ENCODE results near the gene MKLN1.
"Not testable (repeated sequence)": the region's sequence is repeated elsewhere in the genome, so short reads cannot be mapped to it uniquely, and the experiment has no call there.

Gene MKLN1

DNA sequence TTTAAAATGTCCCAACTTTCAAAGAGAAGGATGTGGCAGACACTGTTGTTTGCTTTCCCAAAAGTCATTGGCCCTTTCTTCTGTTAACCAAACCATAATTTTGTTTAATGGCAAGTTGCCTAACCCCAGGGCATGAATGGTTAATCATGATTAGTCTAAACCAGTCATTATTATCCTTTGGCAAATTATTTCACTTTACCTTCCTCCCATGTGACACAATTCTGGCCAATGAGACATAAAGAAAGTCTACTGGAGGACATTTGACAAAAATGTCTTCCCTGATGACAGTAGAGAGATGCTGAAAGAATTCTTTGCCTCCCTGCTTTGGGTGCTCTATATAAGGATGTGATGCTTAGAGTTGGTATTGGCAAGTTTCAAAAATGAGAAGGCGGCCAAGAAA lies 126.8 kb downstream of the MKLN1 start:
- H3K4me1 ChIP-seq, result peaks cover 12% of the 10 kb centered on the region
- H4K20me1 ChIP-seq, result peaks cover 7% of the 10 kb centered on the region; the same call in 1 of the 2 replicates
- TF ChIP-seq Cebpa-rat (IDR thresholded peaks at IDR 0.05), result no peak
- no peaks in the 10 kb centered on the region for H3K9me3 ChIP-seq
- H3K36me3 ChIP-seq, result peaks cover 52% of the 10 kb centered on the region
- no peak overlapping the region for H3K9ac ChIP-seq
- no peak overlapping the region for H3K4me3 ChIP-seq
- no peak overlapping the region for H3K27ac ChIP-seq
- H3K27me3 ChIP-seq, result no peaks in the 10 kb centered on the region
- peak overlapping the region; percentile 9; the same call in 1 of the 2 replicates for H3K4me2 ChIP-seq

DNA sequence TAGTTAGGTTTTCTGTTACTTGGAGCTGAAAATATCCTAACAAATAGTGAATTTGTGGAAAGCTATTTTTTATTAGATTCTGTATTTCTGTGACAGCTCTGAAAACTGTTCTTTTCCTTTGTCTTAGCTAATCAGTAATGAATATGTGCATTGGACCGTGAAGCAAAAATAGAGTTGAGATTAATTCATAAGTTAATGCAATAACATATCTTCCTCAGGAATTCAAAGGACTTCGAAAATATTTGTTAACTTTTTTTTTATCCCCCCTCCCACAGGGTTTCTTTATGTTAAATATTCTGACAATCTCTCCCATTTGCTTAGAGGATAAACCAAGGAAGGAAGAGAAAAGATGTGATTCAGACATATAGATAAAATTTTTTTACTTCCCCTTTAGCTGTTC lies 127.3 kb downstream of the MKLN1 start:
- Histone ChIP-seq H3K9me3 (no peaks in the 10 kb centered on the region), H3K4me1 (peaks cover 12% of the 10 kb centered on the region), H3K9ac (no peak overlapping the region), H4K20me1 (peaks cover 7% of the 10 kb centered on the region; the same call in 1 of the 2 replicates), H3K4me2 (peak overlapping the region; percentile 9), H3K27me3 (no peaks in the 10 kb centered on the region), H3K27ac (no peak overlapping the region), H3K4me3 (no peak overlapping the region), H3K36me3 (peaks cover 48% of the 10 kb centered on the region)
- no peak for TF ChIP-seq Cebpa-rat (IDR thresholded peaks at IDR 0.05)

DNA sequence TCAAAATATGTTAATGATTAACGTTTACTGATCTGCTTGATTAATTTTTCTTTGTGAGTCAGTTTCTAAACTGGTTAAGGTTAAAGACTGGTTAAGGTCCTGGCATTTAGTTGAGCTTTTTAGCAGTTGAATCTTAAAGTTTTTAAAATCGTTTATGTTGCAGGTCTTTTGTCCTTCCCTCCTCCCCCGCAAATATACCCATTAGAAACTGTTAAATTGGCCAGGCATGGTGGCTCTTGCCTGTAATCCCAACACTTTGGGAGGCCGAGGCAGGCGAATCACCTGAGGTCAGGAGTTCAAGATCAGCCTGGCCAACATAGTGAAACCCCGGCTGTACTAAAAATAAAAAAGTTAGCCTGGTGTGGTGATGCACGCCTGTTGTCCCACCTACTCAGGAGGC lies 127.9 kb downstream of the MKLN1 start:
- Histone ChIP-seq H3K27ac (no peak overlapping the region), H3K4me2 (no peak overlapping the region), H3K9me3 (no peaks in the 10 kb centered on the region), H3K4me1 (peaks cover 12% of the 10 kb centered on the region), H3K9ac (no peak overlapping the region), H3K36me3 (peaks cover 46% of the 10 kb centered on the region), H3K27me3 (no peaks in the 10 kb centered on the region), H3K4me3 (no peak overlapping the region), H4K20me1 (peaks cover 7% of the 10 kb centered on the region; the same call in 1 of the 2 replicates)
- TF ChIP-seq Cebpa-rat (IDR thresholded peaks at IDR 0.05), result no peak

- TF ChIP-seq Cebpa-rat (IDR thresholded peaks at IDR 0.05), result no peak
- H3K9ac ChIP-seq, result no peak overlapping the region
- H3K27me3 ChIP-seq, result no peaks in the 10 kb centered on the region
- H3K4me2 ChIP-seq, result no peak overlapping the region
- H3K36me3 ChIP-seq, result peaks cover 49% of the 10 kb centered on the region
- no peaks in the 10 kb centered on the region for H3K9me3 ChIP-seq
- peaks cover 12% of the 10 kb centered on the region for H3K4me1 ChIP-seq
- H3K4me3 ChIP-seq, result no peak overlapping the region
- H4K20me1 ChIP-seq, result peaks cover 7% of the 10 kb centered on the region; the same call in 1 of the 2 replicates
- H3K27ac ChIP-seq, result no peak overlapping the region
Observed at GRCh38 chr7:131456338-131456737, 128.7 kb downstream of the MKLN1 start.

DNA sequence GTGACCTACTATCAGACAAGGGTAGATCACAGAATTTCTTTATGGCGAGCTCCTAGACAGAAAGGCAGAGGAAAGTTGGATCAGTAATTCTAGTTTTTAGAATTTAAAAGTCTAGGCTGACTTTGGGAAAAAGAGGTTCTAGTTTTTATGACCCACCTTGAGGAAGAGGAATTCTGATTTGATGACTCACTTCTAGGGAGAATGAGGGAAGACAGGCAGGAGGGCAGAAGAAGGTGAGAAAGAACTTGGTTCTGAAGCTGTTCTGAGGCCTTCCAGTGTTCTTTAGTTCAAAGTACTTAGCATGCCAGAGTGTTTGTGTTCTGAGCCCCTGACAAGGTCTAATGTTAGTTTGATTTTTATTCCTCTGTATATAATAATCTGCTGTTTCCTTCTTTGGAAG lies 131.6 kb downstream of the MKLN1 start:
- Histone ChIP-seq H3K27me3 (no peaks in the 10 kb centered on the region), H3K27ac (no peak overlapping the region), H3K4me3 (no peak overlapping the region), H3K4me2 (no peak overlapping the region), H4K20me1 (peaks cover 7% of the 10 kb centered on the region; the same call in 1 of the 2 replicates), H3K36me3 (peaks cover 67% of the 10 kb centered on the region), H3K9me3 (peaks cover 3% of the 10 kb centered on the region; the same call in 1 of the 2 replicates), H3K9ac (no peak overlapping the region), H3K4me1 (peaks cover 14% of the 10 kb centered on the region)
- TF ChIP-seq Cebpa-rat (IDR thresholded peaks at IDR 0.05), result no peak

DNA sequence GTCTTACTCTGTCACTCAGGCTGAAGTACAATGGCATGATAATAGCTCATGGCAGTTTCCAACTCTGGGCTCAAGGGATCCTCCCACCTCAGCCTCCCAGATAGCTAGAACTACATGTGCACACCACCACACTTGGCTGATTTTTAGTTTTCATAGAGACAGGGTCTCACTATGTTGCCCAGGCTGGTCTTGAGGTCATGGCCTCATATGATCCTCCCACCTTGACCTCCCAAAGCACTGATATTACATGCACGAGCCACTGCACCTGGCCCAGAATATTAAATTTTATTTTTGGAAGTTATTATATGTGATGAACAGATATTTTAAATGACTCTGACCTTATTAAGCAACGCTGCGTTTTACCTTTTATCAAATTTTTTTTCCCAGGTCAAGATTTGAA lies 134.4 kb downstream of the MKLN1 start:
- Histone ChIP-seq H3K4me3 (no peak overlapping the region), H3K4me1 (peaks cover 4% of the 10 kb centered on the region; the same call in 1 of the 2 replicates), H3K9ac (no peak overlapping the region), H3K27ac (no peak overlapping the region), H3K36me3 (peaks cover 76% of the 10 kb centered on the region), H4K20me1 (peaks cover 7% of the 10 kb centered on the region; the same call in 1 of the 2 replicates), H3K9me3 (peaks cover 3% of the 10 kb centered on the region; the same call in 1 of the 2 replicates), H3K4me2 (no peak overlapping the region), H3K27me3 (no peaks in the 10 kb centered on the region)
- TF ChIP-seq Cebpa-rat (IDR thresholded peaks at IDR 0.05), result no peak

GRCh38 chr7:131462715-131463114 lies 135.0 kb downstream of the MKLN1 start:
- H3K36me3 ChIP-seq, result peaks cover 76% of the 10 kb centered on the region
- not testable (repeated sequence) for H3K4me1 ChIP-seq, H3K4me3 ChIP-seq, H3K4me2 ChIP-seq, H3K9me3 ChIP-seq, H3K27me3 ChIP-seq, H3K27ac ChIP-seq, H4K20me1 ChIP-seq, H3K9ac ChIP-seq

- TF ChIP-seq Cebpa-rat (IDR thresholded peaks at IDR 0.05), result no peak
- H3K4me3 ChIP-seq, result no peak overlapping the region
- peaks cover 97% of the 10 kb centered on the region for H3K36me3 ChIP-seq
- H3K9me3 ChIP-seq, result peaks cover 3% of the 10 kb centered on the region; the same call in 1 of the 2 replicates
- no peak overlapping the region for H3K27ac ChIP-seq
- H3K27me3 ChIP-seq, result no peaks in the 10 kb centered on the region
- H3K9ac ChIP-seq, result no peak overlapping the region
- H4K20me1 ChIP-seq, result no peaks in the 10 kb centered on the region
- H3K4me1 ChIP-seq, result peaks cover 4% of the 10 kb centered on the region; the same call in 1 of the 2 replicates
- no peak overlapping the region for H3K4me2 ChIP-seq
Observed at GRCh38 chr7:131466735-131467365, 139.2 kb downstream of the MKLN1 start.

- Histone ChIP-seq H3K4me2 (no peak overlapping the region), H3K4me3 (no peak overlapping the region), H4K20me1 (no peaks in the 10 kb centered on the region), H3K9me3 (peaks cover under 1% of the 10 kb centered on the region; the same call in 1 of the 2 replicates), H3K9ac (no peak overlapping the region), H3K36me3 (peaks cover 95% of the 10 kb centered on the region), H3K27me3 (no peaks in the 10 kb centered on the region), H3K27ac (no peak overlapping the region), H3K4me1 (peaks cover 1% of the 10 kb centered on the region; the same call in 1 of the 2 replicates)
- TF ChIP-seq Cebpa-rat (IDR thresholded peaks at IDR 0.05), result no peak
Observed at GRCh38 chr7:131467788-131468187, 140.1 kb downstream of the MKLN1 start.

GRCh38 chr7:131471250-131472004 lies 143.8 kb downstream of the MKLN1 start:
- Histone ChIP-seq H3K4me3 (no peak overlapping the region), H3K4me2 (no peak overlapping the region), H3K9ac (no peak overlapping the region), H3K9me3 (no peaks in the 10 kb centered on the region), H3K4me1 (no peaks in the 10 kb centered on the region), H3K27me3 (no peaks in the 10 kb centered on the region), H4K20me1 (no peaks in the 10 kb centered on the region), H3K27ac (no peak overlapping the region), H3K36me3 (peaks cover 81% of the 10 kb centered on the region)
- no peak for TF ChIP-seq Cebpa-rat (IDR thresholded peaks at IDR 0.05)

Data from BLaER1 (cell line).